Measurements from ENCODE around the gene CCR5.

CCR5 gene

DNA sequence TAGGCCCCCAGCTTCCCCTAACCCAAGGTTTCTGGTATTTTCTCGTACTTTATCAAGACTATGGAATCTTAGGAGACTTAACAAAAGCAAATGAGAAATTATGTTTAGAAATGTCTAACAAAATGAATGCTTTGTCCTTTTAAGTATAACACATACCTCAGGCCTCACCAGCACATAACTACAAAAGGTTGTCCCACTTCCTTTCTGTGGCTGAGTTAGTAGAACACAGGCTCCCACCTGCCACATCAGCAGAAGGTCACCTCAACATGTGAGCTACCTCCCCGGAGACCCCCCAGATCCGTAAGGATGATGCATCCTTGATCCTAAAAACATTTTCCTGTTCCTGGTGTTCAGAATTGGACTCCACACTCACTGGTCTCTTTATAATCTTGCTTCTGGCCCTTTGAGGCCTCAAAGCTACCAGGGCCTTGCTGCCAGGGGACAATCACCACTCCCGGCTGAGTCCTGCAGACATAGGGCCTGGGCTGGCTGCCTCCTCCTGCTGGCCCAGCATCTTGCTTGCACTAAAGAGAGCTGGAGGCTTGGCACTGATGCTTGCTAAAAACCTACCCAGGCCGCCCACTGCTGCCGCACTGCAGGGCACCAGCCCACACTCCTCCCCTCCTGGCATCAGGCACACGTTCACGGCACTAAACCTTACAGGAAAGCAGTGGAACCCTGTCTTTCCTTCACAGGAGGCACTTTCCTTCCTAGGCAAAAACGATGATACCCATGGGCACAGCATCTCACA lies 39.2 kb downstream of the CCR5 start:
- DNase-seq = no peak

DNA sequence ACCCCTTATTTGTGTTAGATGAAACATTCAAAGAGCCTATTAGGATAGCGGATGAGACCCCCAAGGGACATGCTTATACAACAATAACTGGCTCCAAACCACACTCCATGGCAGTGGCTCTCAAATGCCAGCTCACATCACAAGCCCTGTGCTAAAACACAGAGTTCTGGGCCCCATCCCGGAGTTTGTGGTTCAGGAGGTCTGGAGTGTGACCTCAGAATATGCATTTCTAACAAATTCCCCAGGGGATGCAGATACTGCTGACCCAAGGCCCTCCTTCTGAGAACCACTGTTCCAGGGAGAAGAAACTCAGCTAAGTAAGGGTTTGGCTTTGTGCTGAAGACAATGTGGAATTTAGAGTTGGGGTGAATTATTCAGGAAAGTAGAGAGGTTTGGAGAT lies 39.9 kb downstream of the CCR5 start:
- no peak for DNase-seq

DNA sequence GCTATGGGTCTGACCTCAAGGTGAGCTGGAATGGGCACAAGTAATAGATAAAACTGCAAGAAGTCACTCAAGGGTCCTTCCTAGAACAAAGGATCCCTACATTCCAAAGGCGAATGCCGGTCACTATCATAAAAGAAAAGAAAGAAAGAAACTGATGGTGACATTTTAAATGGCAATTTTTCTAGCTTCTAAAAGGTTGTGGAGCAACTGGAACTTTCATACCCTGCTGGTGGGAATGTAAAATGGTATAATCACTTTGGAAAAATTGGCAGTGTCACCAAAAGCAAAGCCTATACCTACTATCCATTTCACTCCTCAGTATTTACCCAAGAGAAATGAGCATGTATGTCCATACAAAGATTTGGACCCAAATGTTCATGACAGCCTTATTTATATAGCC lies 40.5 kb downstream of the CCR5 start:
- no peak for DNase-seq

DNA sequence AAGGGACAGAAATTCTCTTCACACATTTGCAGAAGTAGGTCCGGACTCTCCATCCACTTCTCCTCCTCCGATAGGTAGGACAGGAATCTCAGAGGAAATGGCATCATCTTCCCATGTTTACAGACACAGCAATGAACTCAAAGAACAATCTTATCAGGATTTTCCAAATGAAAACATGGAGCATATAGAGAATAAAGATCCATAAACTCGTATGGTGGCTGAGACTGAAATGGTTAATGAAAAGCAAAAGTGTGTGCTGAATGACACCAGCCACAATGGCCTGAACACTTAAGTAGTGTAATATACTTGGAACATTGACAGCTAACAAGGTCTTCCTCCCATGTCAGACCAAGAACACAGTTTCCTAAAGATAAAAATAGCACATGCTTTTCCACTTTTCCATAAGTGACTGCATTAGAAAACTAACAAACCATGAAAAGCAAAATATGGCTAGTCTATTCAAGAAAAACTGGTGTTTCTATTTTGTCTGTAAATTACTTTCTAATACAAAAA lies 42.1 kb downstream of the CCR5 start:
- DNase-seq = no peak

DNA sequence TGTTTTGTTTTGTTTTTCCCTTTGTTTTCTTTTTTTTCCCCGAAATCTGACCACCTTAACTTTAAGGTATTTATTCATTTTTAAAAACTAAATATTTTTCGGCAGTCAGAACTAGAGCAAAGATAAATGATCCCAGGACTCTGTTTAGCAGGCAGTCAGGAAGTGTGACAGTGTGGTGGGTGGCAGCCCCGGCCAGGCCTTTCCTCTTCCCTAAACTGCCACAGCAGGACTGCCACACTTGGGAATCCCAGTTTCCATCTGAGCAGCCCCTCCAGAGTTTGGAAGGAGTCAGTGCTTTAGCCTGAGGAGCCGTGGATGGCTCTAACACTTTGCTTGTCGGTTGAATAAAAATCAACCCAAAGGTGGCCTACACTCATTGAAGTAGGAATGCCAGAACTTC lies 43.2 kb downstream of the CCR5 start:
- DNase-seq = no peak

DNA sequence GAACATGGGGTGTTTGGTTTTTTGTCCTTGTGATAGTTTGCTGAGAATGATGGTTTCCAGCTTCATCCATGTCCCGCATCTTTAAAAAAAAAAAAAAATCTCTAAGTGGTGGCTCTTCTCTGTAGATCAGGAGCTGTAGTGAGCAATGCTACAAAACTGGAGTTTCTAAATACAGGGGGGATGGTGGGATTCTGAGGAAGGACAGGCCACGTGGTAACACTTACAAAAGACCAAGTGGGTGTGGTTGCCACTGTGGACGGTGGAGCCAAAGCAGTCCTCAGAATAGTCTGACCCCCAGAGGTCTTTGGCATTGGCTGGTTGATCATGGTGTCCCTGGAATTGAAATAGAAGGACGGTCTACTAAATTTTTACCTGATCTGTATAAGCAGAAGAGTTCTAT lies 44.0 kb downstream of the CCR5 start:
- no peak for DNase-seq

DNA sequence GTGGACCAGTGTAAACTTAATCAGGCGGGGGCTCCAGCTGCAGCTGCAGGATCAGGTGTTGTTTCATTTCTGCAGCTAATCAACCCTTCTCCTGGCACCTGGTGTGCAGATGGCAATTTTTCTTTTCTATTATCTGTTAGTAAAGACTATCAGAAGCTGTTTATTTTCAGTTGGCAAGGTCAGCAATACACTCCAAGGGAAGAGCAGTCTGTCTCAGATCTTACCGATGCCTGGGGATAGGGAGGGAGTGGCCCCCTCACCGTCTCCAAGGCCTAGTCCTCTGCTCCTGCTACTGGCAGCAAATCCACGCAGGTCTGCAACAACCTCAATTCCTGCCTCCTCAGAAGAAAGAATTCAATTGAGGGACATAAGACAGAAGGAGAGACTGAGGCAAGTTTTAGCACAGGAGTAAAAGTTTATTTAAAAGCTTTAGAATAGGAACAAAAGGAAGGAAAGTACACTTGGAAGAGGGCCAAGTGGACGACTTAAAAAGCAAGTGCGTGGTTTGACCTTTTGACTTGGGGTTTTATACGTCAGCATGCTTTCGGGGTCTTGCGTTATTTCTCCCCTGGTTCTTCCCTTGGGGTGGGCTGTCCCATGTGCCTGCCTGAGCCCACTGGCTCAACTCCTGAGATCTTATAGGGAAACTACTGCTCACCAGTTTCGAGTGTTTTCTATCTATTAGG lies 45.5 kb downstream of the CCR5 start:
- no peak for DNase-seq

DNA sequence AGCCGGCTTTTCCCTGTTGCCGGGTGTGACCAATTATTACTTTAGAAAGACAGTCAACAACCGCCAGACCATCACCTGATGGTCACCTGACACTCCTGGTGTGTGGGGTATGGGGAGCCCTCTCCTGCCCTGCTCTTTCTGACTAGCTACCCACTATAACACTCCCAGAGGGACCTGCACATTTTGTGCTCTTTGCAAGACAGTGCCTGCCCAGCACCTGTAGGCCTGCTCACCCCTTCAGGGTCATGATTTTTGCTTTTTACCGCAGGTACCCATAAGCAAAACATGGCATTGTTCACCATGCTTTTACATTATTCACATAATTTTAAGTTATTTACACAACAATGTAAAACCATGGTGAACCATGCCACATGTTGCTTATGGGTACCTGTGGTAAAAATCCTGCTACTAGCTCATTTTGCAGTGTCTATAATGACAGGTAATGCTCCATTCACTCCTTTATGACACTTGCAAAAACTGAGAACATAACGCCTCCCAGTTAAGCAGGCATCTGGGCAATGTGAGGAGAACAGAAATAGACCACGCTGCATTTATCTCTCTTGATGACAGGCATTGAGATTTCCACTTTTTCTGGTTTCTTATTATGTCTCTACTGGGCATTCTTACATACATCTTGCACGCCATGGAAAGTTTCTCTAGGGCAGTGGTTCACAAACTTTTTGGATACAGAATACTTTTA lies 46.2 kb downstream of the CCR5 start:
- no peak for DNase-seq

DNA sequence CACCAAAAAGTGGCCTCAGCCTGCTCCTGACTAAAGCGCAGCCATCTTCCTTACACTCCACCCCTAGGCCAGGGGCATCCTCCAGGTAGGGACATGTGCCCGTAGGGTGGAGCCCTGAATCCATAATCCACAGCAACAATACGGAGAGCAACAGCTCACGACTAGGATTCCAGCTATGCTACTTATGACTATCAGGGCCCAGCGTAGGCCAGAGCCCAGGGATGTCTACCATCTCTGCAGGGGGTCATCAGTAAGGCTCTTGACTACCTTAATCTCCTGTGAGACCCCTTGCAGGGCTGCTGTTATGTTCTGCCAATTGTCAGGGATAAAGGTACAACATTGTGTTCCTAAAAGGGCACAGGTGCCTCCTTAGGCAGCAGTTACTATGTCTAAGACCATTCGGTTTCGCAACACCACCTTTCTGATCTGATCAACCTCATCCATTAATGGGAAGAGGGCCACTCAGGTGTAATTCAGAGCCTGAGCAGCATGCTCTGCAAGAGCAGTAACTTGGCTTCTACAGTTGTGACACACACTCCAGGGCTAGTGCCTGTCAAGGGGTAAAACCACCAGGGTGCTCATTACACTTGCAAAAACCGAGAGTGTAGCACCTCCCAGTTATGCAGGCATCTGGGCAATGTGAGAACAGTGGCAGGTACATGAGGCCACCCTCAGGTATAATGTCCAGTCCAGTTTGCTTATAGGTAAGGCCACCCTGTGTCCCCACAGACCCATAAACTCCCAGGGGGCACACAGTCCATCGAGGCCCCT lies 47.3 kb downstream of the CCR5 start:
- DNase-seq = no peak

DNA sequence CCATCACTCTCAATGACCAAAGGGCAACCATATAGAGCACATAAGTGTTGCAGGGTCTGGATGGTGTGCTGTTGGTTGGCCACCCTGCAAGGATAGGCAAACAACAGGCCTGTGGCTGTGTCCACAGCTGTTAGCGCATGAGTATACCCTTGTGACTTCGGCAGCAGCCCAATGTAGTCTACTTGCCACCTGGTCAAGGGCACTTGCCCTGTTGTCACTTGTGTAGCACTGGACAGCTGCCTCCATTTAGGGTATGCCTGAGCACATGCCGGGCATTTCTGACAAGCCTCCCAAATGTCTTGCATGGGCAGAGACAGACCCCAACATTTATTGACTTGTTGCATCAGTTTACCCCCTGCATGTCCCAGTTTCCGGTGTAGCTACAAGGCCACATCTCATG lies 49.1 kb downstream of the CCR5 start:
- DNase-seq = no peak

DNA sequence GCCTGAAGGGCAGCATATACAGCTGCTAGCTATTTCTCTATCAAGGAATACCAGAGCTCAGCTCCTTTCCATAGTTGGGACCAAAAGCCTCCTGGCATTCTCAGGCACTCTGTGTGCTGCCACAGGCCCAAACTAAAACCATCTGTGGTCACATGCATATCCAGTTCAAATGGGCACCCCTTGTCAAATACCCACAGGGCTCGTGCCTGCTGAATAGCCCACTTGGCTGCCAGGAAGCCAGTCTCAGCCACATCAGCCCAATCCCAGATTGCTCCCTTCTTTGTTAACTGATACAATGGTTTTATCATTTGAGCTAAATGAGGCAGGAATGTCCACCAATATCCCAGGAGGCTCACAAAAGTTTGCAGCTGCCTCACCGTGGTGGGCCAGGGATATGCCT lies 50.2 kb downstream of the CCR5 start:
- DNase-seq = no peak

DNA sequence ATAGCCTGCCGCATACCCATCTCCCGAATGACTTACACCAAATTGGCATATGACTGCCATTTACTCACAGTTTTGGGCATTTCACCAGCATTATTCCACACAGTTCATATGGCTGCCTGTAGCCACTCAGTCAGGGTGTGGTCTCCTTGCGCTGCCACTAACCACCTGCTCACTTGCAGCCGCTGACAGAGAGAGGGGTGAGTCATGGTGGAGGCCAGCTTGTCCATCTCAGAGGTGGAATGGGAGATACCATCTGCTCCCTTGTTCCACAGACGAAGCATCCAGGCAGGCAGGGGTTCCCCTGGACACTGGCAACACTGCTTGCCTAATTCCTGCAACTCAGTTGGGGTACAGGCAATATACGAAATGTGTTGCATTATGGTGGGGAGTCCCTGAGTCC lies 51.9 kb downstream of the CCR5 start:
- DNase-seq = no peak

DNA sequence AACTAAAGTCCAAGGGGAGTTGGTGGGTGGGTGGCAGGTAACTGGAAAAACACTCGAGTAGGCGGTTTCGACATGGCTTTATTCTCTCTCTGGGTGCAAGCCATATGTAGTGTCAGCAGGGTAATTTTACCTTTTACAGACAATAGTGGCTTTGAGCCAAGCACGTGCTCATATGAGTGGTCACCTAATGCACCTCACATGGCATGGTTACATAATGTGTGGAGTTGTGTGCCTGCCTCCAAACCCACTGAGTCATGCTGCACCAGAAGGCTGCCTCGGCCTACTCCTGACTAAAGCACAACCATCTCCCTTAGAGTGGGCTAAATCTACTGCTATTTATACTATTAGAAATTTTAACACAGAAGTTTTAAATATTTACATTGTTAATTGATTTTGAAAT lies 52.8 kb downstream of the CCR5 start:
- no peak for DNase-seq

All from AML-193 (cell line).